Neutrophil (primary cell): ENCODE measurements around the gene TIMM44.

ENCODE experiments used
- H3K27ac ChIP-seq: fragments of 200-600 bp; sonication (generic); 2 replicates; pipeline ENCODE4 v1.5.1; 2016; ENCODE audit warnings: mild to moderate bottlenecking, moderate library complexity
- H3K27me3 ChIP-seq: fragments of 200-600 bp; sonication (generic); 2 replicates; pipeline ENCODE4 v1.6.0; 2016; ENCODE audit warnings: mild to moderate bottlenecking
- H3K36me3 ChIP-seq: fragments of 200-600 bp; sonication (generic); 2 replicates; pipeline ENCODE4 v1.5.1; 2017
- H3K4me1 ChIP-seq, 2 experiments: fragments of 200-600 bp in 1 of 2; sonication (generic) in 1 of 2; 1 replicate in 1 of 2; 2 replicates in 1 of 2; pipeline versions ENCODE4 v1.5.1 to v1.6.1; 2013 to 2016; ENCODE audit warnings: low read depth in 1 of 2, low read length in 1 of 2, mild to moderate bottlenecking in 1 of 2, moderate library complexity in 1 of 2; ENCODE audit not compliant: control insufficient read depth in 1 of 2, insufficient read depth in 1 of 2
- H3K4me3 ChIP-seq, 2 experiments: fragments of 200-600 bp in 1 of 2; sonication (generic) in 1 of 2; 1 replicate in 1 of 2; 2 replicates in 1 of 2; pipeline ENCODE4 v1.5.1; 2013 to 2016; ENCODE audit warnings: low read depth in 1 of 2, low read length in 1 of 2, mild to moderate bottlenecking in 1 of 2, moderate library complexity in 1 of 2
- H3K9me3 ChIP-seq: fragments of 200-600 bp; sonication (generic); 2 replicates; pipeline ENCODE4 v1.5.1; 2016
- TF ChIP-seq, protein P1 (sequence below): fragments of 200-600 bp; sonication (generic); IDR thresholded peaks from 2 replicates; pipeline ENCODE4 v1.5.1; 2016; ENCODE audit warnings: antibody characterized with exemption

TIMM44 gene

DNA sequence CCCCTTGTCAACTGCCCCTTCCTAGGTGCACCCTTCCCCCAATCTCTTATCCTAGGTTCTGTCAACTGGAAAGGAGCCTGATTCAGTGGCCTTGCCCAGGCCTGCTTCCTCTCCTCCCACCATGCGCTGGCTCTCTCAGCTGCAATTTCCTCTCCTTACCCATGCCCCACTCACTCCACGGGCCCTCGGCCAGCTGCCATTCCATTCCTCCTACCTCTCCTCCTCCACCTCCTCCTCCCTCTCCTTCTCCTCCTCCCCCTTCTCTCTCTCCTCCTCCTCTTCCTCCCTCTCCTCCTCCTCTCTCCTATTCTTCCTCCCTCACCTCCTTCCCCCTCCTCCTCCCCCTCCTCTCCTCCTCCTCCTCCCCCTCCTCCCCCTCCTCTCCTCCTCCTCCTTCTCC lies 9.6 kb upstream of the TIMM44 start:
- Histone ChIP-seq H3K27ac (no peak overlapping the region), H3K9me3 (no peaks in the 10 kb centered on the region), H3K4me3 (no peak overlapping the region), H3K36me3 (no peaks in the 10 kb centered on the region), H3K27me3 (no peaks in the 10 kb centered on the region), H3K4me1 (peaks cover 11 to 12% of the 10 kb centered on the region in 2 experiments)
- TF ChIP-seq, protein P1, sequence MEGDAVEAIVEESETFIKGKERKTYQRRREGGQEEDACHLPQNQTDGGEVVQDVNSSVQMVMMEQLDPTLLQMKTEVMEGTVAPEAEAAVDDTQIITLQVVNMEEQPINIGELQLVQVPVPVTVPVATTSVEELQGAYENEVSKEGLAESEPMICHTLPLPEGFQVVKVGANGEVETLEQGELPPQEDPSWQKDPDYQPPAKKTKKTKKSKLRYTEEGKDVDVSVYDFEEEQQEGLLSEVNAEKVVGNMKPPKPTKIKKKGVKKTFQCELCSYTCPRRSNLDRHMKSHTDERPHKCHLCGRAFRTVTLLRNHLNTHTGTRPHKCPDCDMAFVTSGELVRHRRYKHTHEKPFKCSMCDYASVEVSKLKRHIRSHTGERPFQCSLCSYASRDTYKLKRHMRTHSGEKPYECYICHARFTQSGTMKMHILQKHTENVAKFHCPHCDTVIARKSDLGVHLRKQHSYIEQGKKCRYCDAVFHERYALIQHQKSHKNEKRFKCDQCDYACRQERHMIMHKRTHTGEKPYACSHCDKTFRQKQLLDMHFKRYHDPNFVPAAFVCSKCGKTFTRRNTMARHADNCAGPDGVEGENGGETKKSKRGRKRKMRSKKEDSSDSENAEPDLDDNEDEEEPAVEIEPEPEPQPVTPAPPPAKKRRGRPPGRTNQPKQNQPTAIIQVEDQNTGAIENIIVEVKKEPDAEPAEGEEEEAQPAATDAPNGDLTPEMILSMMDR = no peak

DNA sequence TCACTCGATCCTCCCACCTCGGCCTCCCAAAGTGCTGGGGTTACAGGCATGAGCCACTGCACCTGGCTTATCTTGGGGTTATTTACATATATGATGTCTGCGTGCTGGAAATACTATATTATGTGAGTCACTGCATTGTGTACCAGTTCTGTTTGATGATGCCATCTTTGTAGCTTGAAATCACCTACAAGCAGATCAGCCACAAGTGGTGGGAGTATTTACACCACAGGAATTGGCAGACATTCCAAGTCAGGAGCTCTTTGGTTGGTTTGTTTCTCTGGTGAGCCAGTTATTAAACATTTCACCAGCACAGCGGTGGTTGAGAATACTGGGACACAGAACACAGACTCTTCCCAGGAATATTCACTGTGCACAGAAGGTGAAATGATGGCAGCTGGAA lies 4.5 kb upstream of the TIMM44 start:
- Histone ChIP-seq H3K4me1 (peaks cover 21 to 22% of the 10 kb centered on the region in 2 experiments), H3K9me3 (no peaks in the 10 kb centered on the region), H3K36me3 (no peaks in the 10 kb centered on the region), H3K4me3 (no peak overlapping the region), H3K27me3 (no peaks in the 10 kb centered on the region), H3K27ac (no peak overlapping the region)
- TF ChIP-seq, protein P1 = no peak

DNA sequence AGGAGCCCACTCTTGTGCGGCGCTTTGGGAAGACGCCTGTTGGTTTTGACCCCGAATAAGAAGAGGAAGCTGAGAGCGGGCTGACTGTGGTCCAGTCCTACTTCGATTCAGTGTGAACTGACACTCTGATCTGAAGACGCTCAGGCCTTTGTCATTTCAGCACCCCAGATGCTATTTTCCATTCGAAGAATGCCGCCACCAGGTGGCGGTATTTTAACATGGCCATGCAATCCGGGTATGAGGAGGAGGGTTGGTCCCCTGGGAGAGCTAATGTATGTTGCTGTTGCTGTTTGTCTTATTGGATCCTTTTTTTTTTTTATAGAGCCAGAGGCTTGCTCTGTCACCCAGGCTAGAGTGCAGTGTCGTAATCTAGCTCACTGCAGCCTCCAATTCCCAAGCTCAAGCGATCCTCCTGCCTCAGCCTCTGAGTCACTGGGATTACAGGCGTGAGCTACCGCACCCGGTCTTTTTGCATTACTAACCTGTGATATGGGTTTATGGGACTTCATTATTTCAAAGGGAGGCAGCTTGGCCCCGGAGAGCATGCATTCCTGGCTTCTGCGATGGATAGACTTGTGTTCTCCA lies 803 bp upstream of the TIMM44 start:
- peak overlapping the region; percentile 82 for H3K27ac ChIP-seq
- no peaks in the 10 kb centered on the region for H3K36me3 ChIP-seq
- TF ChIP-seq, protein P1 = peak; percentile 51
- H3K27me3 ChIP-seq = no peaks in the 10 kb centered on the region
- H3K9me3 ChIP-seq = no peaks in the 10 kb centered on the region
- peak overlapping the region; percentile 76 for H3K4me3 ChIP-seq
- peaks cover 17 to 23% of the 10 kb centered on the region in 2 experiments for H3K4me1 ChIP-seq

- Histone ChIP-seq H3K27me3 (no peaks in the 10 kb centered on the region), H3K4me1 (peaks cover 17 to 23% of the 10 kb centered on the region in 2 experiments), H3K36me3 (no peaks in the 10 kb centered on the region), H3K9me3 (no peaks in the 10 kb centered on the region), H3K27ac (peak overlapping the region; percentile 82), H3K4me3 (peak overlapping the region; percentile 76)
- TF ChIP-seq, protein P1 = no peak
Observed at GRCh38 chr19:7942981-7943443, 454 bp downstream of the TIMM44 start.

DNA sequence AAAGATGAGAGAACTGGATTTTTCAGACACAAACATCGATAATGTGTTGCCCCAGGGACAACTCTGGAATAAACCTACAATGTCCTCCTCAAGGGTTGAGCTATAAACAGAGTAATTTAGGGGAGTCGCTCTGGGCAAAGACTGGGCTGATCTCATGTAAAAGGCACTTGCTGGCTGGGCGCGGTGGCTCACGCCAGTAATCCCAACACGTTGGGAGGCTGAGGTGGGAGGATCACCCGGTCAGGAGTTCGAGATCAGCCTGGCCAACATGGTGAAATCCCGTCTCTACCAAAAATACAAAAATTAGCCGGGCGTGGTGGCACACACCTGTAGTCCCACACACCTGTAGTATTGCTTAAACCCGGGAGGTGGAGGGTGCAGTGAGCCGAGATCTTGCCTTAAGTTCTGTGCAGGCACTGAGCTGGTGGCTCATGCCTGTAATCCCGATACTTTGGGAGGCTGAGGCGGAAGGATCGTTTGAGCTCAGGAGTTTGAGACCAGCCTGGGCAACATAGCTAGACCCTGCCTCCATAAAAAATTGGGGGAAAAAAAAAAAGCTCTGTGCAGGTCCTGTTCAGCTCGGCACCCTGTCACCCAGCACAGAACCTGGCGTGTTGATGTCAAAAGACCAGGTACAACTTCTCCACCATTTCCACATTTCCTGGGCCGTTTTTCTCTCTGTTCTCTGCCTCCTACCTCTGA lies 1.4 kb downstream of the TIMM44 start:
- no peak overlapping the region for H3K27ac ChIP-seq
- no peak overlapping the region for H3K4me3 ChIP-seq

More for the DNA sequence above, 1.4 kb downstream of the TIMM44 start:
- peaks cover 17 to 23% of the 10 kb centered on the region in 2 experiments for H3K4me1 ChIP-seq
- no peaks in the 10 kb centered on the region for H3K9me3 ChIP-seq
- TF ChIP-seq, protein P1 = no peak
- no peaks in the 10 kb centered on the region for H3K27me3 ChIP-seq
- H3K36me3 ChIP-seq = peaks cover 7% of the 10 kb centered on the region
